ENCODE results near the gene ISOC1.

Gene ISOC1

GRCh38 chr5:129161830-129162229, 67.3 kb downstream of the ISOC1 start:
- no peak overlapping the region for H3K27ac ChIP-seq
- TF ChIP-seq, protein P1, sequence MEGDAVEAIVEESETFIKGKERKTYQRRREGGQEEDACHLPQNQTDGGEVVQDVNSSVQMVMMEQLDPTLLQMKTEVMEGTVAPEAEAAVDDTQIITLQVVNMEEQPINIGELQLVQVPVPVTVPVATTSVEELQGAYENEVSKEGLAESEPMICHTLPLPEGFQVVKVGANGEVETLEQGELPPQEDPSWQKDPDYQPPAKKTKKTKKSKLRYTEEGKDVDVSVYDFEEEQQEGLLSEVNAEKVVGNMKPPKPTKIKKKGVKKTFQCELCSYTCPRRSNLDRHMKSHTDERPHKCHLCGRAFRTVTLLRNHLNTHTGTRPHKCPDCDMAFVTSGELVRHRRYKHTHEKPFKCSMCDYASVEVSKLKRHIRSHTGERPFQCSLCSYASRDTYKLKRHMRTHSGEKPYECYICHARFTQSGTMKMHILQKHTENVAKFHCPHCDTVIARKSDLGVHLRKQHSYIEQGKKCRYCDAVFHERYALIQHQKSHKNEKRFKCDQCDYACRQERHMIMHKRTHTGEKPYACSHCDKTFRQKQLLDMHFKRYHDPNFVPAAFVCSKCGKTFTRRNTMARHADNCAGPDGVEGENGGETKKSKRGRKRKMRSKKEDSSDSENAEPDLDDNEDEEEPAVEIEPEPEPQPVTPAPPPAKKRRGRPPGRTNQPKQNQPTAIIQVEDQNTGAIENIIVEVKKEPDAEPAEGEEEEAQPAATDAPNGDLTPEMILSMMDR (IDR thresholded peaks at IDR 0.05), result no peak
- no peaks in the 10 kb centered on the region for H3K27me3 ChIP-seq
- H3K36me3 ChIP-seq, result no peaks in the 10 kb centered on the region
- H3K4me3 ChIP-seq (ENCODE audit: low read depth in 1 of 2, low read length in 1 of 2), result no peak overlapping the region
- H3K4me1 ChIP-seq (ENCODE audit: control insufficient read depth in 1 of 2, insufficient read depth in 1 of 2, low read depth in 1 of 2, low read length in 1 of 2), result no peaks in the 10 kb centered on the region
- H3K9me3 ChIP-seq, result no peaks in the 10 kb centered on the region

Measured in neutrophil (primary cell).